GM19395 (cell line): ENCODE measurements around the gene UBE2L5.
"Not testable (repeated sequence)": the region's sequence is repeated elsewhere in the genome, so short reads cannot be mapped to it uniquely, and the experiment has no call there.

Source experiments
- ATAC-seq: cut with Tn5 transposase; IDR thresholded peaks from one replicate; pipeline ENCODE4 v1.9.1; 2021; ENCODE audit warnings: mild to moderate bottlenecking, moderate library complexity; ENCODE audit not compliant: unreplicated experiment

Gene UBE2L5

DNA sequence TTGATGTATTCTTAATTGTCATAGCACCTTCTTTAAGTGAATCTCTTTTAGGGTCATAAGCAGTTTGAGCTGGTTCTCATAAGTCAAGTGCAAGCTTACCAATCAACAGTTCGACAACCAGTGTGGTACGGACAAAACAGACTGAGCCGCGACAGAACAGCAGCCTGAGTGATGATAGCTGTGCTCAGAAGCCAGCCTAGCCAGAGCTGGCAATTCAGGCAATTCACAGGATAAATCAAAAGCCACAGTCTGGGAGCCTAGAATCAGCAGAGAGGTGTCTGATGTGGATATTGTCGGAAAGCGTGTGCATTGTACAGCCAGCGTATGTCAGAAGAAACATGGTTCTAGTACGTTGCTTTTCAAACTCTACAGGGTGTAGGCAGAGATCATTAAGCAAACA is 14.9 kb downstream of the UBE2L5 start:
- no peak for ATAC-seq

DNA sequence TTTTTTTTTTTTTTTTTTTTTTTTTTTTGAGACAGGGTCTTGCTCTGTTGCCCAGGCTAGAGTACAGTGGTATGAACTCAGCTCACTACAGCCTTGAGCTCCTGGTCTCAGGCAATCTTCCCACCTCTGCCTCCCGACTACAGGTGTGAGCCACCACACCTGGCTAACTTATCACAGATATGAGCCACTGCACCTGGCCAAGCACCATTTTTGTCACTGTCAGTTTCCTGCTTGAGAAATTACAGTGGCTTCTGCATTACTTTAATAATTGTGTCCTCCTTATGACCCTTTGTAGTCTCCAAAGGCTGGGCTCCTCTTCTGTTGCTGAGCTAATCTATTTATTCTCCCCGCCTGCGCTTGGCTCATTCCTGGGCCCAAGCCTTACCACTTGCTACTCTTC is 16.0 kb downstream of the UBE2L5 start:
- no peak for ATAC-seq

DNA sequence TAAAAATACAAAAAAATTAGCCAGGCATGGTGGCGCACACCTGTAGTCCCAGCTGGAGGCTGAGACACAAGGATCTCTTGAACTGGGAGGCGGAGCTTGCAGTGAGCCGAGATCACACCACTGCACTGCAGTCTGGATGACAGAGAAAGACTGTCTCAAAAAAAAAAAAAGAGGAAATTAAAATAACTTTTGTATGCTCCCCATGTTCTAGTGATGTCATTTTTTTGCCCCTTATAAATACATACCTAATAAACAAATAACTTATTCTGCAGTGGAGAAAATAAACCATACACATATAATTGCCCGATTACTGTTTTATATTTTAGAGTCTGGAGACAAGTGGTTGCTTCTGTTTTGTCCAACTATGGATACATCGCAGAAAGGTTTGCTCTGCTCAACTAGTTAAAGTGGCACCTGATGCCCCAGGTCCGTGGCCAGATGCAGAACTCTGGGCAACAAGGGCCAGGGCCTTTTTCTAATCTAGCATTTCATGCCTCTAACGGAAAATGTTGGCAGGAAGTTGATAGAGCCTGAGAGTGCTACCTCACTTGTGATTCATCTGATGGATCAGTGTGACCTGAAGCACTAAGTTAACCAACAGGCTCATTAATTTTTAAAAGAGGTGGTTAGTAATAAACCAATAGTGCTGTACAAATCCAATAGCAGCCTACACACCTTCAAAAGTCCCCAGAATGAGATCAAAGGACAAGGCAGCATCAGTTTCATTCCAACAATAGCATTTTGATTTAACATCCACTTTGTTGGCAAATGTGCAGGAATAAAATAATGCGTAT is 18.8 kb downstream of the UBE2L5 start:
- ATAC-seq, result no peak

DNA sequence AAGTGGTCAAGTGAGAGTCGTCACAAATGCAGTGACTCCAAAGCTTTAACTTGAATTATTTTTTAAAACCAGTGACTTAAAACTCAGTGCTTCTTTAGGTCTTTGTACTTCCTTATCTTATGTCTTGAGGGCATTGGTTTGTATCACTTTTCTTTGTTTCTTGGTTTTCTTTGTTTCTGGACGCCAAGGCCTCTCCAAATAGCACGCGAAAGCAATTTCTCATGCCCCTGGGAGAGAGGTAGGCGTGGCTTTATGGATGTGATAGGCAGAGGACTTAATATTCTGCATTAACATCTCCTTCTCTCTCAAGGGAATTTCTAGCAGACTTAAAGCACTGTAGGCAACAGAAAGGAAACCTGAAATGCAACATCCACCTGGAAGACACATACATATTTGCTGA is 20.6 kb downstream of the UBE2L5 start:
- no peak for ATAC-seq

DNA sequence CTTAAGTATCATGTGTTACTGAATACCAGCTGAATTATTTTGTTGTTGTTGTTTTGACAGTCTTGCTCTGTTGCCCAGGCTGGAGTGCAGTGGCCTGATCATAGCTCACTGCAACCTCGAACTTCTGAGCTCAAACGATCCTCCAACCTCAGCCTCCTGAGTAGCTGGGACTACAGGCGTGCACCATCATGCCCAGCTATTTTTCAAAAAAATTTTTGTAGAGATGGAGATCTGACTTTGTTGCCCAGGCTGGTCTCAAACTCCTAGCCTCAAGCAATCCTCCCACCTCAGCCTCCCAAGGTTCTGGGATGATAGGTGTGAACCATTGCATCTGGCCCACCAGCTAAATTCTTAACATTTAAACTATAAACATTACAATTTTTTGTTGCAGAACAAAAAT is 21.2 kb downstream of the UBE2L5 start:
- not testable (repeated sequence) for ATAC-seq

DNA sequence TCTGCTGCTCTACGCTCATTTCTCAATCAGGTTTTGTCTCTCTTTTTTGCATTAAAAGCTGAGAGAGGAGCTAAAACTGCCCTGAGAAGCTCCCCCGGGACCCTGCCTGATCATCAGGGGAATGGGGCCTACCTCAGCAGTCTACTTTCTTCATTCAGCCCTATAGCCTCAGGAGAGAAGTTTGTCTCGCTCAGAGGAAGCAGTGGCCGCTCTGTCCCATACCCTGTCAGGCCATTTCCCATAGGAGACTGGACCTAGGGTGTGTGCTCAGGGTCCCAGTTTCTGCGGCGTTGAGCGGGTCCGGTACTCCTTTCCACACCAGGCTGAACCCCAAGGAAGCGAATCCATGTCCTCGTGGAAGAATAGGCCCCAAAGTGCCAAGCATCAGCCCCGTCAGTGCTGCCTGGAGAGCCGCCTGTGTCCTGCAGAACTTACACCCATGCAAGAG is 21.7 kb downstream of the UBE2L5 start:
- ATAC-seq, result peak; percentile 43

DNA sequence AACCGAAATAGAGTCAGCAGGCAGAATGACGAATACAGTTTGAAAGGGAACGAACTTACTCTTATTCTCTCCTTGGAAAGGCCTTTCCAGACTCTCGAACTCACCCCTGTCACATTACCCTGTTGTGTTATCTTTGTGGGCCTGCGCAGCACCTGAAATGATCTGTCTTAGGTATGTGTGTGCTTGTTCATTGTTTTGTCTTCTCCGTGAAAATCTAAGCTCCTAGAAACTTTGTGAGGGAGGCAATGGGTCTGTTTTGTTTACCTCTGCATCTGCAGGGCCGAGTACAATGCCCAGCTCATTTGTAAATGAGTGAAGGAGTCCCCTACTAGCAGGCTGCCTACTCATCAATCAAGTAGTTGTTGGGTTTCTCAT is 23.8 kb downstream of the UBE2L5 start:
- peak; percentile 5 for ATAC-seq

DNA sequence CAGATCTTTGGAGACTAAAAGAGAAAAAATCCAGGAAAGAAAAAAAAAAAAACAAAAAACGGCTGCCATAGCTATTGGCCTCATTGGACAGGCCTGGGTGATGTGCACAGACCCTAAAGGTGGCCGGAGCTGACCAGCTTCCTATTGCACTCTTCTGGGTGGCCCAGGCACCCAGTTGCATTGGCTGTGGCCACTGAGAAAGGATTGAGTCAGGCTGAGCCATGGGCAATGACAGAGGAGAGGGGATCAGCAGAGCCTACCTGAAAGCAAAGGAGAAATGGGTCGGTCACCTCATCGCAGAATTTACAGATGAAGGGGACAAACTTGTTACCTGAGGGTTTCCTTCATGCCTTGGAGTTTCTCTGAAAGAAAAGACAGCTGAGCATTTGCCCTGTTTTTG is 26.1 kb downstream of the UBE2L5 start:
- no peak for ATAC-seq

DNA sequence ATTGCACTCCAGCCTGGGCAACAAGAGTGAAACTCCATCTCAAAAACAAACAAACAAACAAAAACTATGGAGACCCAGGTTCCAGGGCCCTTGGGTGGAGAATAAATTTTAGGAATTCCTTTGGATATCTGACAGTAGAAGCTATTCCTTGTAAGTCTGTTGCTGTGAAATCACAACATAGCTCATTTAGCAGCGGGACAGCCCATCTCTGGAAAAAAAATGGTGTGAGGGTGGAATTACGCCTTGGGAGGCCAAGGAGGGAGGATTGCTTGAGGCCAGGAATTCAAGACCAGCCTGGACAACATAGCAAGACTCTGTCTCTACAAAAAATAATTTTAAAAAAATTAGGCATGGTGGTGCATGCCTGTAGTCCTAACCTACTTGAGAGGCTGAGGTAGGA is 27.8 kb downstream of the UBE2L5 start:
- ATAC-seq, result no peak

DNA sequence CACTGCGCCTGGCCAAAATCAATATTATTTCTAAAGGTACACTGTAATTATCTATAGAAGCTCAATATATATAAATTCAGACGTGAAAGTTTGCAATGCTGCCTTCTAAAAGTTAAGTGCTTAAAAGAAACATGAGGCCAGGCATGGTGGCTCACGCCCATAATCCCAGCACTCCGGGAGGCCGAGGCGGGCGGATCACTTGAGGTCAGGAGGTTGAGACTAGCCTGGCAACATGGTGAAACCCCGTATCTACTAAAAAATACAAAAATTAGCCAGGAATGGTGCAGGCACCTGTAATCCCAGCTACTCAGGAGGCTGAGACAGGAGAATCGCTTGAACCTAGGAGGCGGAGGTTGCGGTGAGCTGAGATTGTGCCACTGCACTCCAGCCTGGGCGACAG is 29.2 kb downstream of the UBE2L5 start:
- ATAC-seq, result not testable (repeated sequence)

DNA sequence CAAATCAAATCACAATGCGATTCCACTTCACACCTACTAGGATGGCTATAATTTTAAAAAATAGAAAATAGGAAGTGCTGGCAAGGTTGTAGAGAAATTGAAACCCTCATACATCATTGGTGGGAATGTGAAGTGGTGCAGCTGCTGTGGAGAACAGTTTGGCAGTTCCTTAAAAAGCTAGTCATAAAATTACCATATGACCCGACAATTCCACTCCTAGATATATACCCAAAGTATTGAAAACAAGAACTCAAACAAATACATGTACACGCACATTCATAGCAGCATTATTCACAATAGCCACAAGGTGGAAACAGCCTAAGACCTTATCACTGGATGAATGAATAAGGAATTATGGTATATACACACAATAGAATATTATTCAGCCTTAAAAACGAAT is 31.4 kb downstream of the UBE2L5 start:
- ATAC-seq, result no peak

DNA sequence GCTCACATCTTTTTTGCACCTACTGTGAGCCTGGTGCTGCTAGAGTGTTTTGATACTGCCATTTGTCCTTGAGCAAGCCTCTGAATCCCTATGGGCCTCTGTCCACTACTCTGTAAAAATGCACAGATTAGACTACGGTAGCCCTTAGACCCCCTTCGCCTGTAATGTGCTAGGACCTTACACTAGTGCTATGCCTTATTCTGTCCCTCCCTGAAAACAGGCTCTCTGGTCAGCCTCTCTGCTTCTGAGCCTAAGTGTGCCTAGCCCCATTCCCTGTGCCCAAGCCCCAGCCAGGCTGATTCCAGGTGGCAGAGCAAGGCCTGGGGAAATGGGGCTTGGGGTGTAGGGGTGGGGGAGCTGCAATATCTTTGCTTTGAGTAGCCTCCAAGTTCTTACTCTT is 32.7 kb downstream of the UBE2L5 start:
- ATAC-seq, result no peak

DNA sequence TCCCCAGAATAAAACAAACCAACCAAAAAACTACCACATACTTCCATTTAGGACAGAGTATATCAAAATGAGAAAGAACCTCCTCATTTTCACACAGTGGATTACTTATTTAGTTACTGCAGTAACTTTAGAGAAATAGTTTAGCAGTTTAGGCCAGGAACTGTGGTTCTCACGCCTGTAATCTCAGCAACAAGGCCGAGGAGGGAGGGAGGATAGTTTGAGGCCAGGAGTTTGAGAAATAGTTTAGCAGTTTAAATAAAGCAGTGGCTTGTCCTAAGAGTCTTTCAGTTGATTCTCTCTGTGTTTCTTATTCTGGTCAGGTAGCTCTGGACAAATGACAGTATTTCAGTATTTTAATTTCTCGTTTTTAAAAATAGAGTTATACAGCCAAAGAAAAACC is 34.0 kb downstream of the UBE2L5 start:
- ATAC-seq, result no peak

DNA sequence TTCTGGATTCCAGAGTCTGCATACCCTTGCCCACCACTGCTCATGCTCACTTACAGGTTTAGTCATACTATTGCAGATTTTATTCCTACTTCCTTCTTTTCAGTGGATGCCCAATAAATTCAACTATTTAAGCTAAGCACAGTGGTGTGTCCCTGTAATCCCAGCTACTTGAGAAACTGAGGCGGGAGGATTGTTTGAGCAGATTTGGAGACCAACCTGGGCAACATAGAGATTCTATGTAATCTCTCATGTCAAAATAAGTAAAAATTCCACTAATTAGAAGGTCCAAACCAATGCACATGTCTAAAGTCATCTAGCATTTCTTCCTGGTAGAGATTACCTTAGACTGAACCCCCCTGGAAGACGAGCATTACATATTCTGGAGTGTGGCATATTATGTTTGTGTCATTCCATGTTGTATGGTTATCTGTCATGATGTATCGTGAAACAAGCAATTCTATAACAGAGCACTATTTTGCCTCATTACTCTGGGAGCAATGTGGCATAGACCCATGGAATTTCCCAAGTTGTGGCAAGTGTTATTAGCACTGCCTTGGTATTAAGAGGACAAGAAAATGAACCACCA is 35.1 kb downstream of the UBE2L5 start:
- ATAC-seq, result no peak

DNA sequence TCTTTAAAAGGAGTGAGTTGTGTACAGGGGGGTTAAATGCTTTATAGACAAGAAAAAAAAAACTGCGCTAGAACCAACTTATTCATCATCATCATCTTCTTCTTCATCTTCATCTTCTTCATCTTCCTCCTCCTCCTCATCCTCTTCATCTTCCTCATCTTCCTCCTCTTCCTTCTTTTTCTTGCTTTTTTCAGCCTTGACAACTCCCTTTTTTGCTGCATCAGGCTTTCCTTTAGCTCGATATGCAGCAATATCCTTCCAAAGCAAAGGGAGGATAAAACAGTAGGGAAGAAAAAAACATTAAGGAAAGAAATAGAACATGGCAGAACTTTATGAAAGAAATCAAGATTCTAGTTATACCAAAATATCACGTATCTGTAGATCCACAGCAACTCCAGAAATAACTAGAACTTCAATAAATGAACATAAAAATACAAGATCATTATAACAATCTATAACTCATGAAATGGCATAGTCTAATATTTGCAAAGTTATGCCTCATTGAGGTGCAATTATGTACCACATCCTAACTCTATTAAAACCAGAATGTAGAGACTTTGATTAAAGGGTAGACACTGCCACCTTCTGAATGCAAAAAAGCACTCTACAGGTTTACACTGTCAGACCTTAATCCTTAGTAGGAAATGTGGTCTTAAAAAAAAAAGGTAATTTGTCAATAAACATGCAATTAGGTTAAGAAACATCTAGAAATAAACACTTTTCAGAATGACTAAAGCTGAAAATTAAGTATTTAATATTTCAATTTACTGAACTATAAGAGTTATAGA is 39.2 kb downstream of the UBE2L5 start:
- ATAC-seq, result not testable (repeated sequence)

DNA sequence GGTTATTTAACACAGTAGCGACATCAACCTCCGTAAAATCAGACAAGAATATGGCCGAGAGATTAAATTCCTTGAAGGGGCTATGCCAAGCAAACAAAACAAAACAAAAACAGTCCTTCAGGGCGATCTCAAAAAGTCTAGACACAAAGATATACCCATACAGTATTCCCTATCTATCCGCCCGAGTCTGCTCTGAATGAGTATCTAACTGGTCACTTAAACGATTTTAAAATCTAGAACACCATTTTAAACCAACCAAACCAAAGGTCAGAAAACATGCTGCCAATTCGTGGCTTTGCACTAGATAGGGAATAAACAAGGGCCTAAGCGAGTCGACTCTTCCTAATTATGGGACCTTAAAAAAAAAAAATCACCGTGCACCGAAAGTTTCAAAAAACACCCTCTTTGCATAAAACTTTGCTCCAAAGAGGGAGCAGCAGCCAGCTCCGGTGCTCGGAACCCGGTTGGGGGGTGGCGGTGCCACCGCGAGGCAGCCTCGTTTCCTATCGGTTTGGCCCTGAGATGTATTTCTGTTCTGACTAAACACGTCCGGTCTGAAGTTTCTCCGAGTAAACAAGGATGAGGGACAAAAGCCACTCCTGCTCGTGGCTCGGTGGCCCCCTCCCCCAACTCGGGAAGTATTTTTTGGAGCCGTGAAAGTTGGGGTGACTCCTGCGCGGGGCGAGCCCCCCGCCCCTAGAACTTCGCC is 41.6 kb downstream of the UBE2L5 start:
- peak; percentile 40 for ATAC-seq

DNA sequence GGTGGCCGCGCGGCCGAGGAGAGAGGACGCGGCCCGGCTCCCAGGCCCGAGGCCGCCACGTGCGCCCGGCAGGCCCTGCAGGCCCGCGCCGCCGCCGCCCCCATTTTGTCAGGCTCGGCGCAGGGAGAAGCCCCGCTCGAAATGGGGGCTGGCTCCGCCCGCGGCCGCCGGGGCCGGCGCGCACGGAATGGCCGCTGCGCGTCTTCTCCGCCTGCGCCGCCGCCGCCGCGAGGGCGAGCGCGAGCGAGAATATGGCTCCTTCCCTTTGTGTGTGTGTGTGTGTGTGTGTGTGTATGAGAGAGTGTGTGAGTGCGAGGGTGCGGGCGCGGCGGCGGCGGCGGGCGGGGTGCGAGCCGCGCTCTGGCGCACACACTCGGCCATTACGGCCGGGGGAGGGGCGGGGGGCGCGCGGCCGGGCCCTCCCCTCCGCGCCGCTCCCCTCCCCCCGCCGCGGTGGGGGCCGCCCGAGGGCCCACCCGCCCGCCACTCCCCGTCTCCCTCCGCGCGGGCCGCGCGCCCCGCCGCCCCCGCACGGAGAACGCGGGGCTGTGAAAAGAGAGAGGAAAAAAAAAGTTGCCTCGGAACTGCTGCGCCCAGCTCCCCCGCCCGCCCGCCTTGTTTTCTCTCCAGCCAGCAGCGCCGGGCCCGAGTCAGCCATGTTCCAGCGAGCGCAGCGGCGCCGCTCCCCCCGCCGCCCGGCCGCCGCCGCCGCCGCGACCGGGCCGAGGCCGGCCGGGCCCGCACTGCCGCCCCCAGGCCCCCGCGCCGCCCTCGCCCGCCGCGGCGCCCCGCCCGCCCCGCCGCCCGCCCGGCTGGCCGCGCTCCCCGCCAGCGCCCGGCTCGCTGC is 42.4 kb downstream of the UBE2L5 start:
- peak; percentile 30 for ATAC-seq

DNA sequence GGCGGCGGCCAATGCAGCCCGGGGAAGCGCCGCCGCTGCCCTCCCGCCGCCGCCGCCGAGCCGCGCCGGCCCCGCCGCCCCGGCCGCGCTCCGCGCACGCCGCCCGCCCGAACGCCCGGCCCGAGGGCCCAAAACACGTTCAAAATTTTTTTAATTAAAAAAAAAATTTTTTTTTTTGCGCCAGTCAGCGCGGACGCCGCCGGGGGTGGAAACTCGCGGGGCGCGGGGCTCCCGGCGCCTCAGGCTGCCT is 43.0 kb downstream of the UBE2L5 start:
- no peak for ATAC-seq

DNA sequence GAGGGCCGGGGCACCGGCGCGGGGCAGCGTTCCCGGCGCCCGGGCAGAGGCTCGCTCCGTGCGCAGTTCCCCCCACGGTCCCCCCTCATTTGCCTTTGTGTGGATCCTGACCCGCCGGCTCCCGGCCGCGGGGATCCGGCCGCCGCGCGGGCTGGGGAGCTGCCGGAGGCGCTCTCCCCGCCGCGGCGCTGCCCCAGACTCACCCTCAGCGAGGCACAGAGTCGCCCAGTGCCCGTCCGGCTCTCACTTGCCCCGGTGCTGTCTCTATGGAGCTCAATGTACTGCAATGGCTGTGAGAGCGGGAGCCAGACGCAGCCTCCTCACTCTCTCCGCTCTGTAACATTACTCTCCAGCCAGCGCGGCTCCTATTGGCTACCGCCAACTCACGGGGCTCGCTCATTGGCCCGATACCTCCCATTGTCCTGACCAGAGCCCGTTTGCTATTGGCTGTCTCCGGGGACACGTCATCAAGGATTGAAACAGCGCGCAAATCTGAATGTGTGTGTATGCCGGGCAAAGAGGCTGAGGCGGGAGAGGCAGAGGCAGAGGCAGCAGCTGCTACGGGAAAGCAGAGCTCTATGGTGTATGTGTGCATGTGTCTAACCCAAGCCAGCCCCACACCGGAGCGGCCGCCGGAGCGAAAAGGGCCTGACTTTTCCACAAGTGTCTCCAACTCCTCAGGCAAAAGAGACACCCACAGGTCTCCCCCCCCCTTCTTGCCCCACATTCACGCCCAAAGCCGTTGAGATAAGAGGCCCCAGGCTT is 43.5 kb downstream of the UBE2L5 start, which contains the start of gene HMGB1:
HMGB1 (minus strand) TSS at position 344 of the 765 bp plus-strand sequence. CDS start 2,256 bp downstream, outside the sequence.
- peak; percentile 84 for ATAC-seq

DNA sequence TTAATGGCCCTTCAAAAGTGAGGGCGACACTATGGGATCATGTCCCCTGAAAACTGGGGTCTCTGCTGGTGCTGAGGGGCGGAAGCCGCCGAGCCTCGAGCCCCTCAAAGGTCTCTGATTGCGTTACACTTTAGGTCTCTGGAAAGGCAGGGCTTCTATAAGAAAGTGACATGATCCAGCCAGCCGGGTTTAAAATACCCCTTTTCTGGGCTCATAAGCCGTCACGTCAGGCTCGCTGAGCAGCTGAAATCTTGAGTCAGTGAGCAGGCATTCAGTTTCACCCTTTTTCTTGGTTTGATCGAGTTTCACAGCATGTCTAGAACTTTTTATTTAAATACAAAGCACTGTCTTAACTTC is 44.0 kb downstream of the UBE2L5 start:
- ATAC-seq, result no peak
